OCI-LY7 (cell line): Measurements from ENCODE around the gene CFLAR.

Experiments used
- EZH2phosphoT487 ChIP-seq: fragments of 200-600 bp; sonication (generic); IDR thresholded peaks from 2 replicates; pipeline ENCODE4 v1.6.1; 2018; ENCODE audit warnings: low read depth, borderline replicate concordance, mild to moderate bottlenecking, mixed run types, antibody characterized with exemption, low read length, moderate library complexity, mixed read lengths
- TF ChIP-seq, protein P1 (sequence below): fragments of 200-600 bp; sonication (generic); conservative IDR thresholded peaks from 2 replicates; pipeline ENCODE4 v1.5.1; 2014; ENCODE audit warnings: mild to moderate bottlenecking, antibody characterized with exemption, low read length, moderate library complexity, mixed read lengths

DNA sequence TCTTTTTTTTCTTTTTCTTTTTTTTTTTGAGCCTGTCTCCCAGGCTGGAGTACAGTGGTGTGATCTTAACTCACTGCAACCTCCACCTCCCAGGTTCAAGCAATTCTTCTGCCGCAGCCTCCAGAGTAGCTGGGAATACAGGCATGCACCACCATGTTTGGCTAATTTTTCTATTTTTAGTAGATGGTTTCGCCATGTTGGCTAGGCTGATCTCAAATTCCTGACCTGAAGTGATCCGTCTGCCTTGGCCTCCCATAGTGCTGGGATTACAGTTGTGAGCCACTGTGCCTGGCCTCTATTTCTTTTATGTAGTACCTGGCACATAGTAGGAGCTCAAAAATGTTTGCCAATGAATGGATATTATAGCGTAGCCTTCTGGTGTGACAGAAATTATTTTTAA lies 6.8 kb upstream of the CFLAR start:
- TF ChIP-seq, protein P1, sequence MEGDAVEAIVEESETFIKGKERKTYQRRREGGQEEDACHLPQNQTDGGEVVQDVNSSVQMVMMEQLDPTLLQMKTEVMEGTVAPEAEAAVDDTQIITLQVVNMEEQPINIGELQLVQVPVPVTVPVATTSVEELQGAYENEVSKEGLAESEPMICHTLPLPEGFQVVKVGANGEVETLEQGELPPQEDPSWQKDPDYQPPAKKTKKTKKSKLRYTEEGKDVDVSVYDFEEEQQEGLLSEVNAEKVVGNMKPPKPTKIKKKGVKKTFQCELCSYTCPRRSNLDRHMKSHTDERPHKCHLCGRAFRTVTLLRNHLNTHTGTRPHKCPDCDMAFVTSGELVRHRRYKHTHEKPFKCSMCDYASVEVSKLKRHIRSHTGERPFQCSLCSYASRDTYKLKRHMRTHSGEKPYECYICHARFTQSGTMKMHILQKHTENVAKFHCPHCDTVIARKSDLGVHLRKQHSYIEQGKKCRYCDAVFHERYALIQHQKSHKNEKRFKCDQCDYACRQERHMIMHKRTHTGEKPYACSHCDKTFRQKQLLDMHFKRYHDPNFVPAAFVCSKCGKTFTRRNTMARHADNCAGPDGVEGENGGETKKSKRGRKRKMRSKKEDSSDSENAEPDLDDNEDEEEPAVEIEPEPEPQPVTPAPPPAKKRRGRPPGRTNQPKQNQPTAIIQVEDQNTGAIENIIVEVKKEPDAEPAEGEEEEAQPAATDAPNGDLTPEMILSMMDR, result no peak
- TF ChIP-seq EZH2phosphoT487, result no peak
